ENCODE results near the gene SLC38A1.

DNA sequence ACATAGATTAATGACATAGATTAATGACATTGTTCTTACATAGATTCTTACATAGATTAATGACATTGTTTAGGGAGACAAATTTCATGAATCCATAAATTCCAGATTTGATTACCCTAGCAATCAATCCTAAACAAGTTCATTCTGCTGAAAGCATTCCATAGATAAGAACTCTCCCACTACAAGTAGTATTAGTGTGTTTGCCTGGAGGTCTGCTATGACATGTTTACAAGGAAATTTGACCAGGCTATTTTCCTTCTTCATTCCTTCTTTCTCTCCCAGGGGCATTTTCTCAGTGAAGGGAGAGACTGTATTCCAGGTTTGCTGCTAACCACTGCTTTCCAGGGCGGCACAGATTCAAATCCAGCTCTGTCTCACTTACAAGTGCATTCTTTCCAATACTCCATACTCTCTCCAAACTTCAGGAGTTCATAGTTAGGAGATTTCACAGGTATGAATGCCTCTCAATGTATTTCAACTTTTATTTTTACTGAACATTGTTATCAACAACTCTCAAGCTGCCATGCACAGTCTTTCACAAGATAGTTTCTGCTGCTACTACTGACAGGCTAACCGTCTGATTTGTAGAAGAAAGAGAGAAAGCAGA is 134.5 kb downstream of the SLC38A1 start:
- TF ChIP-seq, protein P1, sequence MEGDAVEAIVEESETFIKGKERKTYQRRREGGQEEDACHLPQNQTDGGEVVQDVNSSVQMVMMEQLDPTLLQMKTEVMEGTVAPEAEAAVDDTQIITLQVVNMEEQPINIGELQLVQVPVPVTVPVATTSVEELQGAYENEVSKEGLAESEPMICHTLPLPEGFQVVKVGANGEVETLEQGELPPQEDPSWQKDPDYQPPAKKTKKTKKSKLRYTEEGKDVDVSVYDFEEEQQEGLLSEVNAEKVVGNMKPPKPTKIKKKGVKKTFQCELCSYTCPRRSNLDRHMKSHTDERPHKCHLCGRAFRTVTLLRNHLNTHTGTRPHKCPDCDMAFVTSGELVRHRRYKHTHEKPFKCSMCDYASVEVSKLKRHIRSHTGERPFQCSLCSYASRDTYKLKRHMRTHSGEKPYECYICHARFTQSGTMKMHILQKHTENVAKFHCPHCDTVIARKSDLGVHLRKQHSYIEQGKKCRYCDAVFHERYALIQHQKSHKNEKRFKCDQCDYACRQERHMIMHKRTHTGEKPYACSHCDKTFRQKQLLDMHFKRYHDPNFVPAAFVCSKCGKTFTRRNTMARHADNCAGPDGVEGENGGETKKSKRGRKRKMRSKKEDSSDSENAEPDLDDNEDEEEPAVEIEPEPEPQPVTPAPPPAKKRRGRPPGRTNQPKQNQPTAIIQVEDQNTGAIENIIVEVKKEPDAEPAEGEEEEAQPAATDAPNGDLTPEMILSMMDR (IDR thresholded peaks at IDR 0.05) = no peak
- TF ChIP-seq POLR2A (IDR thresholded peaks at IDR 0.05) (no peak), POLR2AphosphoS5 (IDR thresholded peaks at IDR 0.05; ENCODE audit: insufficient read depth in 1 of 2, low read depth in 1 of 2) (no peak)

Measured in vagina (tissue), 2 donors.